SKM-1 (cell line): ENCODE measurements around the gene CAMSAP1.

Source experiments
- DNase-seq: peaks from one replicate; lab custom pipeline; 2025; ENCODE audit not compliant: unreplicated experiment; lab: John Stamatoyannopoulos, UW

Gene CAMSAP1

GRCh38 chr9:135777623-135778177 lies 129.6 kb downstream of the CAMSAP1 start:
- DNase-seq: no peak

GRCh38 chr9:135776893-135777622 lies 130.3 kb downstream of the CAMSAP1 start:
- no peak for DNase-seq

GRCh38 chr9:135775911-135776310 lies 131.4 kb downstream of the CAMSAP1 start:
- no peak for DNase-seq

GRCh38 chr9:135774794-135775525 lies 132.4 kb downstream of the CAMSAP1 start:
- DNase-seq: no peak

- DNase-seq: no peak
These were observed 133.1 kb downstream of the CAMSAP1 start for GRCh38 chr9:135774239-135774747.

GRCh38 chr9:135773530-135774238 lies 133.7 kb downstream of the CAMSAP1 start:
- DNase-seq: no peak

- no peak for DNase-seq
These were observed 134.4 kb downstream of the CAMSAP1 start for GRCh38 chr9:135772702-135773493.

- no peak for DNase-seq
These were observed 135.2 kb downstream of the CAMSAP1 start for GRCh38 chr9:135772056-135772646.

GRCh38 chr9:135771401-135772051 lies 135.8 kb downstream of the CAMSAP1 start:
- no peak for DNase-seq

- DNase-seq: no peak
These were observed 136.6 kb downstream of the CAMSAP1 start for GRCh38 chr9:135770771-135771170.

- no peak for DNase-seq
These were observed 137.2 kb downstream of the CAMSAP1 start for GRCh38 chr9:135770203-135770535.

GRCh38 chr9:135769489-135770202 lies 137.7 kb downstream of the CAMSAP1 start:
- no peak for DNase-seq

- DNase-seq: no peak
These were observed 138.7 kb downstream of the CAMSAP1 start for GRCh38 chr9:135768516-135769218.

- DNase-seq: no peak
These were observed 140.6 kb downstream of the CAMSAP1 start for GRCh38 chr9:135766707-135767106.

- DNase-seq: no peak
These were observed 141.1 kb downstream of the CAMSAP1 start for GRCh38 chr9:135766251-135766650.

GRCh38 chr9:135765416-135765815 lies 141.9 kb downstream of the CAMSAP1 start:
- DNase-seq: no peak

GRCh38 chr9:135764731-135765130 lies 142.6 kb downstream of the CAMSAP1 start:
- no peak for DNase-seq

GRCh38 chr9:135763716-135764446 lies 143.5 kb downstream of the CAMSAP1 start:
- no peak for DNase-seq
